IMR-90 (cell line): ENCODE measurements around the gene NAGS. TPM values are rescaled to one million over a fixed set of nuclear protein-coding genes. Genes with fewer than 3 reads are reported as not detected.

Source experiments
- ATAC-seq: fragments of 200-7000 bp; cut with Tn5 transposase; 2 replicates; pipeline ENCODE4 v1.9.1; 2020; ENCODE audit warnings: low read depth, mild to moderate bottlenecking, moderate library complexity
- BruUV-seq: library from RNA; stranded (reverse); fragments of 400-500 nt; replicated peaks from 2 replicates; lab custom pipeline; 2021; lab: Mats Ljungman, UMichigan
- CTCF ChIA-PET: fragments of 300-600 bp; formaldehyde crosslinking; extraction: SDS; loops from one replicate; lab custom pipeline; 2021; ENCODE audit warnings: antibody characterized with exemption; lab: Yijun Ruan, JAX
- POLR2A ChIA-PET: fragments of 300-600 bp; sonication (Branson Sonifier 250); formaldehyde crosslinking; loops from one replicate; lab custom pipeline; 2022; ENCODE audit warnings: antibody characterized with exemption; ENCODE audit not compliant: unreplicated experiment; lab: Charles Lee
- DNase-seq: peaks from one replicate; pipeline ENCODE4 v3.0.0; 2013
- H2AFZ ChIP-seq: replicated peaks from 2 replicates; pipeline ENCODE3; 2013; ENCODE audit warnings: low read length, mild to moderate bottlenecking; ENCODE audit not compliant: poor library complexity
- H2AK5ac ChIP-seq: 2 replicates; pipeline ENCODE4 v1.6.1; 2013; ENCODE audit warnings: low read depth, low read length, inconsistent platforms
- H2AK9ac ChIP-seq: replicated peaks from 2 replicates; pipeline ENCODE3; 2013; ENCODE audit warnings: mild to moderate bottlenecking, low read depth, low read length, moderate library complexity; ENCODE audit not compliant: poor library complexity
- H2BK120ac ChIP-seq: 2 replicates; pipeline ENCODE4 v1.6.1; 2013; ENCODE audit warnings: low read depth, low read length, inconsistent platforms
- H2BK15ac ChIP-seq: 3 replicates; pipeline ENCODE4 v1.6.1; 2013; ENCODE audit warnings: low read depth, low read length, inconsistent platforms
- H2BK20ac ChIP-seq: 2 replicates; pipeline ENCODE4 v1.6.1; 2013; ENCODE audit warnings: low read depth, mild to moderate bottlenecking, inconsistent platforms, low read length, moderate library complexity
- H2BK5ac ChIP-seq: 2 replicates; pipeline ENCODE4 v1.6.1; 2013; ENCODE audit warnings: mild to moderate bottlenecking, low read depth, low read length, inconsistent platforms; ENCODE audit not compliant: poor library complexity, severe bottlenecking
- H3K14ac ChIP-seq: replicated peaks from 2 replicates; pipeline ENCODE4 v1.6.1; 2013; ENCODE audit warnings: low read depth, low read length, inconsistent platforms
- H3K18ac ChIP-seq: 2 replicates; pipeline ENCODE4 v1.6.1; 2013; ENCODE audit warnings: low read depth, low read length, control low read depth
- H3K23ac ChIP-seq: 2 replicates; pipeline ENCODE4 v1.6.1; 2013; ENCODE audit warnings: low read depth, low read length, inconsistent platforms
- H3K27ac ChIP-seq: 2 replicates; pipeline ENCODE4 v1.5.1; 2013; ENCODE audit warnings: mild to moderate bottlenecking, control low read depth, low read length; ENCODE audit not compliant: insufficient read depth
- H3K27me3 ChIP-seq: 2 replicates; pipeline ENCODE4 v1.6.1; 2013; ENCODE audit warnings: low read length; ENCODE audit not compliant: control insufficient read depth, insufficient read depth
- H3K36me3 ChIP-seq: 2 replicates; pipeline ENCODE4 v1.6.1; 2013; ENCODE audit warnings: low read length, mixed read lengths; ENCODE audit not compliant: control insufficient read depth, insufficient read depth
- H3K4ac ChIP-seq: 2 replicates; pipeline ENCODE4 v1.6.1; 2013; ENCODE audit warnings: low read depth, low read length, inconsistent platforms
- H3K4me1 ChIP-seq: 2 replicates; pipeline ENCODE4 v1.6.1; 2013; ENCODE audit warnings: low read length, mixed read lengths; ENCODE audit not compliant: control insufficient read depth, insufficient read depth
- H3K4me2 ChIP-seq: 2 replicates; pipeline ENCODE4 v1.6.1; 2013; ENCODE audit warnings: low read depth, mild to moderate bottlenecking, control low read depth, low read length, moderate library complexity
- H3K4me3 ChIP-seq: 2 replicates; pipeline ENCODE4 v1.5.1; 2013; ENCODE audit warnings: low read depth, mild to moderate bottlenecking, control low read depth, low read length, moderate library complexity; ENCODE audit not compliant: insufficient read depth
- H3K56ac ChIP-seq: 2 replicates; pipeline ENCODE4 v1.6.1; 2013; ENCODE audit warnings: low read length, inconsistent platforms; ENCODE audit not compliant: insufficient read depth; ENCODE audit errors: extremely low read depth
- H3K79me1 ChIP-seq, 2 experiments: 2 replicates each; pipeline ENCODE4 v1.6.1; 2013; ENCODE audit warnings: low read length in 2 of 2, inconsistent platforms in 1 of 2, low read depth in 1 of 2
- H3K9ac ChIP-seq: 2 replicates; pipeline ENCODE4 v1.6.1; 2013; ENCODE audit warnings: low read depth, low read length, control low read depth
- H3K9me1 ChIP-seq: 2 replicates; pipeline ENCODE4 v1.6.1; 2013; ENCODE audit warnings: low read length, inconsistent platforms; ENCODE audit not compliant: insufficient read depth
- H3K9me3 ChIP-seq: 2 replicates; pipeline ENCODE4 v1.6.1; 2013; ENCODE audit warnings: low read length; ENCODE audit not compliant: control insufficient read depth, insufficient read depth
- H4K20me1 ChIP-seq: 2 replicates; pipeline ENCODE4 v1.6.1; 2013; ENCODE audit warnings: low read length, inconsistent platforms; ENCODE audit not compliant: insufficient read depth
- H4K5ac ChIP-seq: 2 replicates; pipeline ENCODE4 v1.6.1; 2013; ENCODE audit warnings: mild to moderate bottlenecking, low read depth, low read length, control low read depth
- H4K8ac ChIP-seq, 2 experiments: 2 replicates each; pipeline ENCODE4 v1.6.1; 2013; ENCODE audit warnings: low read depth in 2 of 2, low read length in 2 of 2, control low read depth in 1 of 2, inconsistent platforms in 1 of 2
- H4K91ac ChIP-seq: 2 replicates; pipeline ENCODE4 v1.6.1; 2013; ENCODE audit warnings: low read depth, low read length, inconsistent platforms; ENCODE audit not compliant: insufficient read depth
- CEBPB ChIP-seq: IDR thresholded peaks from 2 replicates; pipeline ENCODE4 v1.6.1; 2012; ENCODE audit warnings: low read depth, low read length, improper control_type of control experiment
- CHD1 ChIP-seq: IDR thresholded peaks from 2 replicates; pipeline ENCODE4 v1.6.1; 2012; ENCODE audit warnings: low read depth, low read length, improper control_type of control experiment
- ELK1 ChIP-seq: fragments of 150-350 bp; IDR thresholded peaks from 2 replicates; pipeline ENCODE4 v1.6.1; 2016; ENCODE audit warnings: low read depth, mild to moderate bottlenecking, low read length, moderate library complexity, borderline replicate concordance
- FOS ChIP-seq: fragments of 150-350 bp; IDR thresholded peaks from 2 replicates; pipeline ENCODE4 v1.6.1; 2016; ENCODE audit warnings: low read depth, low read length
- MAZ ChIP-seq: IDR thresholded peaks from 2 replicates; pipeline ENCODE4 v1.6.1; 2012; ENCODE audit warnings: low read depth, mild to moderate bottlenecking, low read length, improper control_type of control experiment, moderate library complexity, borderline replicate concordance
- POLR2A ChIP-seq: IDR thresholded peaks from 2 replicates; pipeline ENCODE4 v1.6.1; 2012; ENCODE audit warnings: mild to moderate bottlenecking, low read depth, low read length
- RAD21 ChIP-seq: IDR thresholded peaks from 2 replicates; pipeline ENCODE4 v1.6.1; 2012; ENCODE audit warnings: low read length, improper control_type of control experiment
- RCOR1 ChIP-seq: IDR thresholded peaks from 2 replicates; pipeline ENCODE4 v1.6.1; 2012; ENCODE audit warnings: mild to moderate bottlenecking, low read length, improper control_type of control experiment; ENCODE audit not compliant: insufficient replicate concordance
- RFX5 ChIP-seq: IDR thresholded peaks from 2 replicates; pipeline ENCODE4 v1.8.0; 2012; ENCODE audit warnings: low read depth, mild to moderate bottlenecking, low read length, moderate library complexity
- SMC3 ChIP-seq: fragments of 150-350 bp; IDR thresholded peaks from 2 replicates; pipeline ENCODE4 v1.6.1; 2016; ENCODE audit warnings: low read depth, mild to moderate bottlenecking, antibody characterized with exemption, low read length, moderate library complexity
- USF2 ChIP-seq: fragments of 150-350 bp; IDR thresholded peaks from 2 replicates; pipeline ENCODE4 v1.6.1; 2017; ENCODE audit warnings: mild to moderate bottlenecking, antibody characterized with exemption, low read length, low read depth
- WGBS, 2 experiments: methylation state at CpG; one replicate each; pipeline versions ENCODE4 v1.1.5 to v1.1.7; 2013; ENCODE audit warnings: missing lambda C conversion rate in 2 of 2; ENCODE audit not compliant: insufficient read length in 1 of 2; ENCODE audit errors: extremely low coverage in 2 of 2; 5-methylcytosine and 5-hydroxymethylcytosine counted together
- dilution Hi-C: fragments of 300-500 bp; cut with HindIII; formaldehyde crosslinking; loops from one replicate; pipeline ENCODE4 v1.14.3; 2018; ENCODE audit warnings: low sequenced_read_pairs; ENCODE audit not compliant: unreplicated experiment
- in situ Hi-C: fragments of 300-500 bp; cut with MboI; formaldehyde crosslinking; loops from 3 replicates; pipeline ENCODE4 v1.14.3; 2019; ENCODE audit warnings: low sequenced_read_pairs, inconsistent platforms, mixed read lengths
- intact Hi-C: fragments of 100-400 bp; cut with micrococcal nuclease; formaldehyde crosslinking; loops from 2 replicates; pipeline ENCODE4 v1.10.0; 2022
- polyA plus RNA-seq, 3 experiments: library from polyadenylated mRNA; depleted of rRNA; stranded (reverse); fragments of >200 nt; gene quantifications; 2 replicates each; pipeline ENCODE4 v1.2.3, GENCODE V29; 2012; ENCODE audit warnings: low replicate concordance in 1 of 3
- total RNA-seq: library from RNA; depleted of rRNA; stranded (reverse); fragments of >200 nt; gene quantifications from 2 replicates; pipeline ENCODE4 v1.2.3, GENCODE V29; 2012

The NAGS gene
- total and polyA plus RNA-seq, 2 of the 4 experiments (the other 2 are of a cell fraction), result 0.54 to 0.99 TPM

- H3K4me3 ChIP-seq, result no peak overlapping the region
- H2BK20ac ChIP-seq, result no peak overlapping the region
- ATAC-seq (no peak), DNase-seq (no peak)
- no peak overlapping the region for H2BK5ac ChIP-seq
- H3K4ac ChIP-seq, result no peak overlapping the region
- intact Hi-C loops, result no loop called here
- in situ Hi-C loops, result no loop called here
- peaks cover 16 to 59% of the 10 kb centered on the region in 2 experiments for H3K79me1 ChIP-seq
- H3K14ac ChIP-seq, result no peak overlapping the region
- dilution Hi-C loops, result no loop called here
- no peak overlapping the region for H3K18ac ChIP-seq
- no peak overlapping the region for H2AFZ ChIP-seq
- H4K8ac ChIP-seq, result no peak overlapping the region
- no peak overlapping the region for H4K5ac ChIP-seq
- H3K9me1 ChIP-seq, result no peaks in the 10 kb centered on the region
- H3K9ac ChIP-seq, result no peak overlapping the region
- H3K4me1 ChIP-seq, result peaks cover 5% of the 10 kb centered on the region
- POLR2A ChIA-PET, result no interaction called here
- CTCF ChIA-PET, result interaction anchor here (0.6 kb wide), 1 partner anchor 15 kb away, joined by 3 read pairs; no protein-coding TSS in a partner anchor
- H3K9me3 ChIP-seq, result no peaks in the 10 kb centered on the region
- H4K20me1 ChIP-seq, result peaks cover 47% of the 10 kb centered on the region
- no peak overlapping the region for H2BK15ac ChIP-seq
- no CpG with 5 or more reads among the region's 3 CpGs for WGBS, 2 experiments
- no peak overlapping the region for H4K91ac ChIP-seq
- no peak overlapping the region for H2BK120ac ChIP-seq
- TF ChIP-seq CEBPB, result no peak
- TF ChIP-seq FOS, result no peak
- no peak for TF ChIP-seq SMC3
- TF ChIP-seq USF2, result no peak
- TF ChIP-seq MAZ, result no peak
- no peak for TF ChIP-seq RFX5
- no peak for TF ChIP-seq ELK1
- TF ChIP-seq RCOR1, result no peak
- TF ChIP-seq CHD1, result no peak
- TF ChIP-seq RAD21, result no peak
- no peak for TF ChIP-seq POLR2A
- no peak overlapping the region for H2AK9ac ChIP-seq
- H3K23ac ChIP-seq, result no peak overlapping the region
- H3K36me3 ChIP-seq, result peaks cover 29% of the 10 kb centered on the region
- BruUV-seq, result no TSS peak
- H2AK5ac ChIP-seq, result no peak overlapping the region
- no peak overlapping the region for H3K27ac ChIP-seq
- no peaks in the 10 kb centered on the region for H3K27me3 ChIP-seq
- H3K4me2 ChIP-seq, result no peak overlapping the region
- H3K56ac ChIP-seq, result no peak overlapping the region
These were observed 34.2 kb downstream of the NAGS start for GRCh38 chr17:44038604-44039011.
